ENCODE measurements around the gene HACE1. TPM values are rescaled to one million over a fixed set of nuclear protein-coding genes. Genes with fewer than 3 reads are reported as not detected.

HACE1 gene
- total RNA-seq, 1 experiment from 2014 or later, result 5.5 TPM

- no peaks in the 10 kb centered on the region for H3K9me3 Mint-ChIP-seq (ENCODE audit: unreplicated experiment)
- no peak for TF ChIP-seq CTCF (IDR thresholded peaks at IDR 0.05; ENCODE audit: unreplicated experiment)
- CTCF ChIA-PET, result interaction anchor here (1.3 to 2.8 kb wide), 3 partner anchors 235 to 244 kb away, joined by 4 to 14 read pairs (median 11); no protein-coding TSS in a partner anchor
- no peaks in the 10 kb centered on the region for H3K27me3 Mint-ChIP-seq (ENCODE audit: insufficient read depth, unreplicated experiment)
- POLR2A ChIA-PET, result no interaction called here
- H3K27ac Mint-ChIP-seq (ENCODE audit: low read depth, unreplicated experiment), result no peak overlapping the region
- peaks cover 7% of the 10 kb centered on the region for H3K36me3 Mint-ChIP-seq (ENCODE audit: insufficient read depth, unreplicated experiment)
- no TSS peak for BruUV-seq (replicated peaks)
- no peak overlapping the region for H3K4me3 Mint-ChIP-seq (ENCODE audit: unreplicated experiment)
- H3K4me1 Mint-ChIP-seq (ENCODE audit: insufficient read depth, unreplicated experiment), result peaks cover 5% of the 10 kb centered on the region
- intact Hi-C loops (cut with micrococcal nuclease), result no loop called here
- no peak for DNase-seq (ENCODE audit: unreplicated experiment)
Measured at GRCh38 chr6:104768906-104769305, 90.8 kb downstream of the HACE1 start.

GRCh38 chr6:104766595-104766994 is 93.1 kb downstream of the HACE1 start:
- ChIA-PET POLR2A (no interaction called here), CTCF (interaction anchor here (2.4 kb wide), 1 partner anchor 238 kb away, joined by 16 read pairs; no protein-coding TSS in a partner anchor)
- no peak for TF ChIP-seq CTCF (IDR thresholded peaks at IDR 0.05; ENCODE audit: unreplicated experiment)
- Mint-ChIP-seq H3K4me1 (ENCODE audit: insufficient read depth, unreplicated experiment) (peaks cover 5% of the 10 kb centered on the region), H3K9me3 (ENCODE audit: unreplicated experiment) (peaks cover 2% of the 10 kb centered on the region), H3K36me3 (ENCODE audit: insufficient read depth, unreplicated experiment) (peaks cover 17% of the 10 kb centered on the region), H3K4me3 (ENCODE audit: unreplicated experiment) (no peak overlapping the region), H3K27ac (ENCODE audit: low read depth, unreplicated experiment) (no peak overlapping the region), H3K27me3 (ENCODE audit: insufficient read depth, unreplicated experiment) (no peaks in the 10 kb centered on the region)
- BruUV-seq (replicated peaks), result no TSS peak
- no peak for DNase-seq (ENCODE audit: unreplicated experiment)
- intact Hi-C loops (cut with micrococcal nuclease), result no loop called here

- peaks cover 6% of the 10 kb centered on the region for H3K36me3 Mint-ChIP-seq (ENCODE audit: insufficient read depth, unreplicated experiment)
- POLR2A ChIA-PET, result no interaction called here
- no TSS peak for BruUV-seq (replicated peaks)
- TF ChIP-seq CTCF (IDR thresholded peaks at IDR 0.05; ENCODE audit: unreplicated experiment), result no peak
- H3K9me3 Mint-ChIP-seq (ENCODE audit: unreplicated experiment), result peaks cover 27% of the 10 kb centered on the region
- no peak for DNase-seq (ENCODE audit: unreplicated experiment)
- H3K4me3 Mint-ChIP-seq (ENCODE audit: unreplicated experiment), result no peak overlapping the region
- H3K4me1 Mint-ChIP-seq (ENCODE audit: insufficient read depth, unreplicated experiment), result no peaks in the 10 kb centered on the region
- H3K27ac Mint-ChIP-seq (ENCODE audit: low read depth, unreplicated experiment), result no peak overlapping the region
- intact Hi-C loops (cut with micrococcal nuclease), result no loop called here
- H3K27me3 Mint-ChIP-seq (ENCODE audit: insufficient read depth, unreplicated experiment), result no peaks in the 10 kb centered on the region
- CTCF ChIA-PET, result interaction anchor here (0.6 kb wide), 1 partner anchor 765 kb away, joined by 3 read pairs; no protein-coding TSS in a partner anchor
Measured at GRCh38 chr6:104754788-104755409, 104.8 kb downstream of the HACE1 start.

- CTCF ChIA-PET, result interaction anchor here (0.7 to 1.1 kb wide), 2 partner anchors 426 to 956 kb away, joined by 3 to 4 read pairs; no protein-coding TSS in a partner anchor
- intact Hi-C loops (cut with micrococcal nuclease), result no loop called here
- BruUV-seq (replicated peaks), result no TSS peak
Measured at GRCh38 chr6:104753251-104753650, 106.5 kb downstream of the HACE1 start.

More at GRCh38 chr6:104753251-104753650, 106.5 kb downstream of the HACE1 start:
- POLR2A ChIA-PET, result no interaction called here
- Mint-ChIP-seq H3K27me3 (ENCODE audit: insufficient read depth, unreplicated experiment) (no peaks in the 10 kb centered on the region), H3K27ac (ENCODE audit: low read depth, unreplicated experiment) (no peak overlapping the region), H3K36me3 (ENCODE audit: insufficient read depth, unreplicated experiment) (peaks cover 12% of the 10 kb centered on the region), H3K9me3 (ENCODE audit: unreplicated experiment) (peaks cover 12% of the 10 kb centered on the region), H3K4me1 (ENCODE audit: insufficient read depth, unreplicated experiment) (no peaks in the 10 kb centered on the region), H3K4me3 (ENCODE audit: unreplicated experiment) (no peak overlapping the region)
- TF ChIP-seq CTCF (IDR thresholded peaks at IDR 0.05; ENCODE audit: unreplicated experiment), result no peak
- DNase-seq (ENCODE audit: unreplicated experiment), result no peak
